Vagina (tissue), 2 donors: ENCODE results near the gene SNED1. TPM values are rescaled to one million over a fixed set of nuclear protein-coding genes. Genes with fewer than 3 reads are reported as not detected.

Experiments
- DNase-seq, 2 donors: peaks; one replicate each; pipeline ENCODE4 v3.0.0-alpha.2; 2017; ENCODE audit errors: extremely low spot score in 2 of 2
- H3K27ac ChIP-seq: fragments of 200-600 bp; sonication (generic); one replicate; pipeline ENCODE4 v1.5.1; 2019
- H3K27me3 ChIP-seq: fragments of 200-600 bp; sonication (generic); one replicate; pipeline ENCODE4 v1.5.1; 2019
- H3K36me3 ChIP-seq, 2 donors: fragments of 200-600 bp; sonication (generic); one replicate each; pipeline ENCODE4 v1.5.1; 2017 to 2019
- H3K4me1 ChIP-seq: fragments of 200-600 bp; sonication (generic); one replicate; pipeline ENCODE4 v1.5.1; 2019
- H3K4me3 ChIP-seq, 2 donors: fragments of 200-600 bp; sonication (generic); 1 replicate in 1 of 2; 2 replicates in 1 of 2; pipeline ENCODE4 v1.5.1; 2016 to 2019
- H3K9me3 ChIP-seq: fragments of 200-600 bp; sonication (generic); one replicate; pipeline ENCODE4 v1.5.1; 2019
- POLR2A ChIP-seq, 2 donors: fragments of 450-650 bp; IDR thresholded peaks; one replicate each; pipeline ENCODE4 v1.6.1; 2017; ENCODE audit warnings: antibody characterized with exemption in 2 of 2, mild to moderate bottlenecking in 2 of 2, moderate library complexity in 2 of 2
- POLR2AphosphoS5 ChIP-seq, 2 donors: sonication (generic); formaldehyde crosslinking; IDR thresholded peaks; one replicate each; pipeline ENCODE4 v1.9.0; 2017; ENCODE audit warnings: antibody characterized with exemption in 2 of 2, mild to moderate bottlenecking in 2 of 2, low read depth in 1 of 2; ENCODE audit not compliant: insufficient read depth in 1 of 2
- intact Hi-C: fragments of 100-400 bp; cut with DNase I; formaldehyde crosslinking; loops from one replicate; pipeline ENCODE4 v1.15.1; 2023
- total RNA-seq: library from RNA; depleted of rRNA; stranded (reverse); fragments of >200 nt; gene quantifications from one replicate; pipeline ENCODE4 v1.2.3, GENCODE V29; 2016
- TF ChIP-seq, protein P1 (sequence below), 3 experiments: fragments of 450-650 bp in 2 of 3; fragments of 200-600 bp in 1 of 3; sonication (generic) in 1 of 3; IDR thresholded peaks; one replicate each; pipeline ENCODE4 v1.5.1; 2017 to 2019; ENCODE audit warnings: antibody characterized with exemption in 3 of 3, mild to moderate bottlenecking in 2 of 3, moderate library complexity in 2 of 3

The SNED1 gene
- total RNA-seq, 1 donor from 2014 or later, result 55.5 TPM

DNA sequence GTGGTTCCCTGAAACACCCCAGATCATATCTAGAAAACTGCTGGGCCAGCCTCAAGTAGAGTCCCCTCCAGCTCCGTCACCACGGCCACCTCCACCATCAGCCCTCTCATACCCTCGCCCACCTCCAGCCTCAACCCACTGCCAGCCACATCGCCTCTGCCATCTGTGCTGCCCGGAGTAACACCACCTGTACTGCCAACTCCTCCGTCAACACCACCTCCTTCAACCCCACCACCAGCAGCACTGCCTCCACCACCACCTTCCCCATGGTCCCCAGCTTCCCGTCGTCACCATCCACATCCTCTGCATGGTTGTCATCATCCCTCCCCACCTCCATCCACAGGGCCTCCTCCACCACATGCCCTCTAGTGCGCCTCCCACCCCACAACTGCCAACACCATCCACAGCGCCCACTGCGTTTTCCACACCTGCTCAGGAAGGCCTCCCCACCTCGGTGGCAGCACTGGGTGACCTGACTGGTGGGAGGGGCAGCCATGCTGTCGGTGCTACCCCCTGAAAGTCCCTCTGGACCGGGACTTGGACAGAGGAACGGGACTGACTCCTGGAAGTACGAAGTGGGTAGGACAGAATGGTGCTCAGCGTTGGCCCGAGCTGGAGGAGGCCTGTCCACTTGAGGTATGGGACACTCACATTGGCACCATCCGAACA is 1.6 kb downstream of the SNED1 start:
- Histone ChIP-seq H3K4me3 (peak overlapping the region; percentile 56 to 71), H3K27me3 (no peaks in the 10 kb centered on the region), H3K36me3 (peaks cover 0 to 19% of the 10 kb centered on the region in 2 donors), H3K9me3 (peaks cover 11% of the 10 kb centered on the region), H3K27ac (peak overlapping the region; percentile 76), H3K4me1 (peaks cover 54% of the 10 kb centered on the region)
- TF ChIP-seq POLR2AphosphoS5 (IDR thresholded peaks at IDR 0.05; ENCODE audit: insufficient read depth in 1 of 2, low read depth in 1 of 2) (no peak), POLR2A (IDR thresholded peaks at IDR 0.05) (no peak)
- TF ChIP-seq, protein P1, sequence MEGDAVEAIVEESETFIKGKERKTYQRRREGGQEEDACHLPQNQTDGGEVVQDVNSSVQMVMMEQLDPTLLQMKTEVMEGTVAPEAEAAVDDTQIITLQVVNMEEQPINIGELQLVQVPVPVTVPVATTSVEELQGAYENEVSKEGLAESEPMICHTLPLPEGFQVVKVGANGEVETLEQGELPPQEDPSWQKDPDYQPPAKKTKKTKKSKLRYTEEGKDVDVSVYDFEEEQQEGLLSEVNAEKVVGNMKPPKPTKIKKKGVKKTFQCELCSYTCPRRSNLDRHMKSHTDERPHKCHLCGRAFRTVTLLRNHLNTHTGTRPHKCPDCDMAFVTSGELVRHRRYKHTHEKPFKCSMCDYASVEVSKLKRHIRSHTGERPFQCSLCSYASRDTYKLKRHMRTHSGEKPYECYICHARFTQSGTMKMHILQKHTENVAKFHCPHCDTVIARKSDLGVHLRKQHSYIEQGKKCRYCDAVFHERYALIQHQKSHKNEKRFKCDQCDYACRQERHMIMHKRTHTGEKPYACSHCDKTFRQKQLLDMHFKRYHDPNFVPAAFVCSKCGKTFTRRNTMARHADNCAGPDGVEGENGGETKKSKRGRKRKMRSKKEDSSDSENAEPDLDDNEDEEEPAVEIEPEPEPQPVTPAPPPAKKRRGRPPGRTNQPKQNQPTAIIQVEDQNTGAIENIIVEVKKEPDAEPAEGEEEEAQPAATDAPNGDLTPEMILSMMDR (IDR thresholded peaks at IDR 0.05), result no peak
- DNase-seq, result peak in 1 of 2 donors; percentile 89
- intact Hi-C loops, result no loop called here

DNA sequence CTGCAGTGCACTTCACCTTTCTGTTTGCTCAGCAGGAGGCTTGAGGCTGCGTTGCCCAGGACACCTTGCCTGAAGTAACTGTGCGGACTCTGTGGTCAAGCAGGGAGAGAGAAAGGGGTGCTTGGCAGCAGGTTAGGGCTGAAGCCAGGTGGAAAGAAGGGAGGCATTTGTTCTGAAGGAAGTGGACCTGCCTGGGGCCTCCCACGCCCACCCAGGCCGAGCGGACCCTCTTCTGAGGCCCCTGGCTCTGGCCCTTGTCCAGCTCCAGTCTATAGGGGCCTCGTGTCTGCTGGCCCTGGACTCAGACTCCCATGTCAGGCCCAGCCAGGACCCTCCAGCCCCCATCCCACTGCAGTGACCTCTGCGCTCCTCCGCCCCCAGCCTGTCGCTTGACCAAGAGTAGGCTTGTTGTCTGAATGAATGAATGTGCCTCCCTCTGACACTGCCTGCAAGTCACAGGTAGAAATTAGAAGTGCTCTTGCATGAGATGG is 2.5 kb downstream of the SNED1 start:
- H3K27me3 ChIP-seq, result no peaks in the 10 kb centered on the region
- H3K27ac ChIP-seq, result no peak overlapping the region
- peaks cover 47% of the 10 kb centered on the region for H3K4me1 ChIP-seq
- H3K36me3 ChIP-seq, result peaks cover 0 to 19% of the 10 kb centered on the region in 2 donors
- H3K9me3 ChIP-seq, result peaks cover 11% of the 10 kb centered on the region
- peak overlapping the region in 1 of 2 donors; percentile 56 for H3K4me3 ChIP-seq
- DNase-seq, result no peak
- intact Hi-C loops, result no loop called here
- TF ChIP-seq POLR2A (IDR thresholded peaks at IDR 0.05) (no peak), POLR2AphosphoS5 (IDR thresholded peaks at IDR 0.05; ENCODE audit: insufficient read depth in 1 of 2, low read depth in 1 of 2) (no peak)
- TF ChIP-seq, protein P1 (IDR thresholded peaks at IDR 0.05), result no peak

DNA sequence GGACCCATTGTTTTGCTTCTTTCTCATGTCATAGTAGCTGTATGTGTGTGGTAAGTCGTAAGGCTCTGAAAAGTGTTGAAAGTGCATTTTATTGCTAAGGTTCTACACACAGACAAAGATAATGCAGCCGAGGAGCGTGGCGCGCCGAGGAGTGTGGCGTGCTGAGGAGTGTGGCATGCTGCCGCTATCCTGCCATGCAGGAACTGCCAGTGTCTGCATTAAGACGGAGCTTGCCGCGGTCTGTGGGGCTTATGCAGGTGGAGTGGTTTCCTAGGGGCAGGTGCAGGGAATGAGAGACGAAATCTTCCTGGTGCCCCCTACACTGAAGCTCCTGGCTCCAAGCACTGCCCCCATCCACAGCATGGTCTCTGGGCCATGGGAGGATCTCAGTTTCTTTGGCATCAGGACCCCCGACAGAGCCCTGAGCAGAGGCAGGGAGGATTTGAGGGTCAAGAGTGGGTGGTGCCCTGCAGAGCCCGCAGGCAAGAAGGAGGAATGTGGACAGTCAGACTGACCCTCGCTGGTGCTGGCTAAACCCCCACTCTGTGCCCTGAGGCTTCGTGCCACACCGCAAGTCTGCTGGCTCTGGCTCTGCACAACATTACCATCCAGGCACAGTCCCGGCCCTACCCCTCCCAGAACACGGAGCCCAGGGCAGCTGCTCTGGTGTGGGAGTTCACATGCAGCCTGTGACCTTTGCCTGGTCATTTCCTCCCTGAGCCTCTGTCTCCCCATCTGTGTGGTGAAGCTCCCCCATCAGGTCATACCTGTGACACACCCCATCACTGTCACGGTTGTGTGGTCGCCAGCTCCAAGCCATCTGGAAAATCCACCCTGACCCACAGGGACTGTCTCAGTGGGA is 3.2 kb downstream of the SNED1 start:
- TF ChIP-seq POLR2AphosphoS5 (IDR thresholded peaks at IDR 0.05; ENCODE audit: insufficient read depth in 1 of 2, low read depth in 1 of 2), result no peak
- TF ChIP-seq, protein P1 (IDR thresholded peaks at IDR 0.05), result no peak
- no peak for TF ChIP-seq POLR2A (IDR thresholded peaks at IDR 0.05)
- intact Hi-C loops, result no loop called here
- peaks cover 0 to 19% of the 10 kb centered on the region in 2 donors for H3K36me3 ChIP-seq
- DNase-seq, result peak in 1 of 2 donors; percentile 81
- H3K9me3 ChIP-seq, result peaks cover 11% of the 10 kb centered on the region
- H3K27me3 ChIP-seq, result no peaks in the 10 kb centered on the region
- H3K4me3 ChIP-seq, result no peak overlapping the region
- peaks cover 41% of the 10 kb centered on the region for H3K4me1 ChIP-seq
- no peak overlapping the region for H3K27ac ChIP-seq

GRCh38 chr2:241002275-241003046 is 4.0 kb downstream of the SNED1 start:
- Histone ChIP-seq H3K27ac (no peak overlapping the region), H3K4me1 (peaks cover 33% of the 10 kb centered on the region), H3K27me3 (no peaks in the 10 kb centered on the region), H3K4me3 (no peak overlapping the region), H3K36me3 (peaks cover 0 to 19% of the 10 kb centered on the region in 2 donors), H3K9me3 (peaks cover 11% of the 10 kb centered on the region)
- TF ChIP-seq POLR2A (IDR thresholded peaks at IDR 0.05) (no peak), POLR2AphosphoS5 (IDR thresholded peaks at IDR 0.05; ENCODE audit: insufficient read depth in 1 of 2, low read depth in 1 of 2) (no peak)
- TF ChIP-seq, protein P1 (IDR thresholded peaks at IDR 0.05), result no peak
- DNase-seq, result no peak
- intact Hi-C loops, result no loop called here
